Thyroid gland (tissue), 4 donors: Measurements from ENCODE around the gene PKNOX2. TPM values are rescaled to one million over a fixed set of nuclear protein-coding genes. Genes with fewer than 3 reads are reported as not detected.

Source experiments
- DNase-seq, 2 donors: peaks; one replicate each; pipeline ENCODE4 v3.0.0-alpha.2; 2019
- H3K27ac ChIP-seq, 3 donors: fragments of 200-600 bp; sonication (generic); 1 replicate in 2 of 3; 2 replicates in 1 of 3; pipeline ENCODE4 v1.5.1; 2016 to 2019; ENCODE audit warnings: mild to moderate bottlenecking in 1 of 3, moderate library complexity in 1 of 3
- H3K27me3 ChIP-seq: fragments of 200-600 bp; sonication (generic); one replicate; pipeline ENCODE4 v1.5.1; 2019
- H3K36me3 ChIP-seq, 2 donors: fragments of 200-600 bp; sonication (generic); one replicate each; pipeline ENCODE4 v1.5.1; 2016 to 2019
- H3K4me1 ChIP-seq, 2 donors: fragments of 200-600 bp; sonication (generic); one replicate each; pipeline ENCODE4 v1.5.1; 2017 to 2019
- H3K4me3 ChIP-seq, 3 donors: fragments of 200-600 bp; sonication (generic); replicated peaks in 1 of 3; 1 replicate in 2 of 3; 2 replicates in 1 of 3; pipeline ENCODE4 v1.5.1; 2016; ENCODE audit warnings: mild to moderate bottlenecking in 1 of 3
- H3K9me3 ChIP-seq: fragments of 200-600 bp; sonication (generic); one replicate; pipeline ENCODE4 v1.5.1; 2017
- POLR2A ChIP-seq, 2 donors: fragments of 450-650 bp; IDR thresholded peaks; one replicate each; pipeline ENCODE4 v1.6.1; 2017; ENCODE audit warnings: antibody characterized with exemption in 2 of 2, mild to moderate bottlenecking in 2 of 2, moderate library complexity in 1 of 2
- WGBS, 2 donors: methylation state at CpG; one replicate each; pipeline ENCODE4 v1.1.5; 2017; 5-methylcytosine and 5-hydroxymethylcytosine counted together
- intact Hi-C: fragments of 100-400 bp; cut with DNase I; formaldehyde crosslinking; loops from one replicate; pipeline ENCODE4 v1.15.1; 2023
- total RNA-seq, 4 donors: library from RNA; depleted of rRNA; stranded (reverse); fragments of >200 nt; gene quantifications; one replicate each; pipeline ENCODE4 v1.2.3, GENCODE V29; 2016
- TF ChIP-seq, protein P1 (sequence below), 6 experiments: fragments of 200-600 bp in 3 of 6; fragments of 450-650 bp in 3 of 6; sonication (generic) in 3 of 6; IDR thresholded peaks; one replicate each; pipeline ENCODE4 v1.5.1; 2016 to 2019; ENCODE audit warnings: antibody characterized with exemption in 6 of 6, mild to moderate bottlenecking in 2 of 6, inconsistent platforms in 1 of 6, moderate library complexity in 1 of 6

Gene PKNOX2
- total RNA-seq, 4 donors from 2014 or later: 6.3 to 28.0 (median 18.7) TPM

DNA sequence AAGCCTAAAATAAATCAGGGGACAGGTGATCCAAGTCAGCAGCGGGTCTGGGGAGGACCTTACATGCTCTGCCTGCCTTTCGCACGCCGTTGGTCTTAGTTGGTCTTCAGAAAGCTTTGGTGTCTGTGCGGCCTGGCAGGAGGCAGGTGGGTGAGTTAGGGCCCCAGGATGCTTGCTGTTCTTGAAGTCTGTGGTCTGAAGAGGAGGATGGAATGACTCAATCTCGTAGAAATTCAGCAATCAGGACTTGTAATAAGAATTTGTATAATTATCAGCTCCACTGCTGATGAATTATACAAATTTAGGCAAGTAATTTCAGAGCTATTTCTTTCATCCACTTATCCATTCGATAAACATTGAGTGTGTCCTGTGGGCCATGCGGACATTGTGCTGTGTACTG is 193.0 kb downstream of the PKNOX2 start:
- DNase-seq: no peak
- Histone ChIP-seq H3K9me3 (no peaks in the 10 kb centered on the region), H3K4me3 (no peak overlapping the region), H3K27me3 (no peaks in the 10 kb centered on the region), H3K27ac (no peak overlapping the region), H3K36me3 (no peaks in the 10 kb centered on the region), H3K4me1 (no peaks in the 10 kb centered on the region)
- TF ChIP-seq, protein P1, sequence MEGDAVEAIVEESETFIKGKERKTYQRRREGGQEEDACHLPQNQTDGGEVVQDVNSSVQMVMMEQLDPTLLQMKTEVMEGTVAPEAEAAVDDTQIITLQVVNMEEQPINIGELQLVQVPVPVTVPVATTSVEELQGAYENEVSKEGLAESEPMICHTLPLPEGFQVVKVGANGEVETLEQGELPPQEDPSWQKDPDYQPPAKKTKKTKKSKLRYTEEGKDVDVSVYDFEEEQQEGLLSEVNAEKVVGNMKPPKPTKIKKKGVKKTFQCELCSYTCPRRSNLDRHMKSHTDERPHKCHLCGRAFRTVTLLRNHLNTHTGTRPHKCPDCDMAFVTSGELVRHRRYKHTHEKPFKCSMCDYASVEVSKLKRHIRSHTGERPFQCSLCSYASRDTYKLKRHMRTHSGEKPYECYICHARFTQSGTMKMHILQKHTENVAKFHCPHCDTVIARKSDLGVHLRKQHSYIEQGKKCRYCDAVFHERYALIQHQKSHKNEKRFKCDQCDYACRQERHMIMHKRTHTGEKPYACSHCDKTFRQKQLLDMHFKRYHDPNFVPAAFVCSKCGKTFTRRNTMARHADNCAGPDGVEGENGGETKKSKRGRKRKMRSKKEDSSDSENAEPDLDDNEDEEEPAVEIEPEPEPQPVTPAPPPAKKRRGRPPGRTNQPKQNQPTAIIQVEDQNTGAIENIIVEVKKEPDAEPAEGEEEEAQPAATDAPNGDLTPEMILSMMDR (IDR thresholded peaks at IDR 0.05): no peak
- no peak for TF ChIP-seq POLR2A (IDR thresholded peaks at IDR 0.05)
- WGBS, 2 donors: 91 to 92% methylated on average over 8 of the region's 8 CpGs
- intact Hi-C loops: no loop called here

DNA sequence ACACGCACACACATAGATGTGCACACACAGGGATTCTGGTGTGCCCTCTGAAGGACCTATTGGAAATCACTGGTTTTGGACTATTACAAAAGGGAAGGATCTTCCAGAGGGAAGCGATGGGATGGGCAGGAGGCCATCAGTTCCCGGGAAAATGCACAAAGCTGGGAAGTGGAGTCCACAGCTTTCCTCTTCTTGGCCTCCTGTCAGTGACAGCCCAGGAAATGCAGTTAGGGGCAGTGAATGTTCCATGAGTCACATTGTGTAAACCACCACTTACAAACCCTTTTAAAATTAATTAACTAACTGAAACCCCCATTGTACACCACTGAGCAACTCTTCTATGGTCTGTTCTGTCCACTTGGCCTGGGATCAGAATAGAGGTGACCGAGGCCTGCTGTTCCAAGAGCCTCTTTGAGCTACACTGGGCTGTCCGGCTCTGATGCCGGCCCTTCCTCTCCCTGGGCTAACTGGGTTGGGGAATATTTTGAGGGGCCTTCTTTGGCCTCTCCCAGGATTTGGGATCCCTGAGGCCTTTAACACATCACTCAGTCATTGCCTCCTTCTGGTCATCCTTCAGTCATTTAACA is 193.8 kb downstream of the PKNOX2 start:
- intact Hi-C loops: no loop called here
- H3K4me1 ChIP-seq: no peaks in the 10 kb centered on the region
- H3K27me3 ChIP-seq: no peaks in the 10 kb centered on the region
- WGBS, 2 donors: 84 to 89% methylated on average over 5 of the region's 6 CpGs
- H3K36me3 ChIP-seq: no peaks in the 10 kb centered on the region
- no peak for TF ChIP-seq POLR2A (IDR thresholded peaks at IDR 0.05)
- TF ChIP-seq, protein P1 (IDR thresholded peaks at IDR 0.05): no peak
- no peaks in the 10 kb centered on the region for H3K9me3 ChIP-seq
- H3K27ac ChIP-seq: no peak overlapping the region
- no peak overlapping the region for H3K4me3 ChIP-seq
- DNase-seq: no peak

DNA sequence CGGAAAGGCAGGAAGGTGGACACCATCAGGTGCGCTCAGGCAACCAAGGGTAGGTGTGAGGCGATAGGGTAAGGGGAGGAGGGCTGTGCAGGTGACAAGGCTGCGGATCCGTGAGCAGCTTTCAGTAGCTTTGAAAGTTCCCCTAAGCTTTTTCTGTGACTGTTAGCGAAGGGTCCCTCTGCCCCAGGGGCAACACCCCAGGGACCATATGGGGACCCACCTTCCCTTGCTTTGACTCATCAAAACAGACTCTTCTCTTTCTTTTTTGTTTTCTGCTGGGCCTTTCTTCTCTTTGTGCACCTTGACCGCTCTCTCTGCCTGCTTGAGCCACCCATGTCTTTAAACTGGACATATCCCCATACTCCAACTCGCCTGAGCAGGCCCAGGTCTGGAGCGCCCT is 194.6 kb downstream of the PKNOX2 start:
- H3K27ac ChIP-seq: no peak overlapping the region
- H3K4me3 ChIP-seq: no peak overlapping the region
- 92 to 98% methylated on average over 9 of the region's 9 CpGs for whole genome bisulfite sequencing, 2 donors
- TF ChIP-seq, protein P1 (IDR thresholded peaks at IDR 0.05): no peak
- no peak for TF ChIP-seq POLR2A (IDR thresholded peaks at IDR 0.05)
- H3K27me3 ChIP-seq: no peaks in the 10 kb centered on the region
- H3K4me1 ChIP-seq: no peaks in the 10 kb centered on the region
- no peak for DNase-seq
- intact Hi-C loops: no loop called here
- no peaks in the 10 kb centered on the region for H3K36me3 ChIP-seq
- no peaks in the 10 kb centered on the region for H3K9me3 ChIP-seq

DNA sequence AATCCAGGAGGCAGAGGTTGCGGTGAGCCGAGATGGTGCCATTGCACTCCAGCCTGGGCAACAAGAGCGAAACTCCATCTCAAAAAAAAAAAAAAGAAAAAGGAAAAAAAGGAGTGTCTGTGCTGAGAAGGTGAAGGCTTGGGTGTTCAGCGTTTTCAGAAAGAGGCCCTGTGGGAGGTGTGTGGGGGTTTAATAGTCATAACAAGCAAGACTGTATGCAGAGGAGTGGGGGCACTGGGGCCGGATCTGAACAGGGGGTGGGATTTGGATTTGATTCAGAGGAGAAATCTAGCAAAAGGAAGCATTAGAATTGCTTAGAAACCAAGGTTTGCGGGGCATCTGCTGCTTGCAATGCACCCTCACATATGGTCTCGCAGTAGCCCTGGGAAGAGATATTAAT is 195.5 kb downstream of the PKNOX2 start:
- TF ChIP-seq, protein P1 (IDR thresholded peaks at IDR 0.05): no peak
- no peak for TF ChIP-seq POLR2A (IDR thresholded peaks at IDR 0.05)
- intact Hi-C loops: no loop called here
- Histone ChIP-seq H3K4me3 (no peak overlapping the region), H3K27me3 (no peaks in the 10 kb centered on the region), H3K36me3 (no peaks in the 10 kb centered on the region), H3K27ac (no peak overlapping the region), H3K4me1 (no peaks in the 10 kb centered on the region), H3K9me3 (no peaks in the 10 kb centered on the region)
- WGBS, 2 donors: 91 to 94% methylated on average over 7 of the region's 7 CpGs
- DNase-seq: no peak

DNA sequence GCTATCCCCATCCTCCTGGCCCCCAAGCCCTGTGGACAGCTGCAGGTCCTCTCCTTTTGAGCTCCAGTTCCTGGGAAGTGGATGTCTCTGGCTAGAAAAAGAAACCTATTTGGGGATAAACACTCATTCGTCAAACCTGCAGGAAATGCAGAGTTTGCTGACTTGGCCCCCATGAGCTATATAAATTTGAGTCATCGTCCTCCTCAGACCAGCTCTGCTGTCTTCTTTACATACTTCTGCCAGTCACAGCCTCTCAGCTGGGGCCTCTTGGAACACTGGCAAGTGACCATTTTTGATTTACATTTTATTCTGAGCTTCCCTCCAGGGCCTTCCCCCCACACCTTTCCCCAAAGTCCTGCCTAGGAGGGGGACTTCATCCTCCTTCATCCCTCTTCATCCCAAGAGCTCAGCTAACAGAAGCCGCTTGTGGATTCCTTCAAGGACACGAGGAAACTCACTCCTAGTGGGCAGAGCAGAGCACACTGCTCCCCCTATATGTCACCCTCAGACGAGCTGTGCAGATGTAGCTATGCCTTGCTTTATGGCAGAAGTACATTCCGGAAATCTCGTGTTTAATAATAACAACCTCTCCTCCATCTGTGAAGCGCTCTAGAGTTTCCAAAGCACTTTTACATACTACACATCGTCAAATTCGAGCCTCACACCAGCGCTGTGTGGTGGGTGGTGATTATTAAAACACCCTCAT is 199.7 kb downstream of the PKNOX2 start:
- H3K4me1 ChIP-seq: no peaks in the 10 kb centered on the region
- H3K27ac ChIP-seq: no peak overlapping the region
- no peaks in the 10 kb centered on the region for H3K9me3 ChIP-seq
- WGBS, 2 donors: 76 to 80% methylated on average over 11 of the region's 11 CpGs
- no peak overlapping the region for H3K4me3 ChIP-seq
- H3K27me3 ChIP-seq: no peaks in the 10 kb centered on the region
- TF ChIP-seq, protein P1 (IDR thresholded peaks at IDR 0.05): no peak
- TF ChIP-seq POLR2A (IDR thresholded peaks at IDR 0.05): no peak
- intact Hi-C loops: no loop called here
- no peak for DNase-seq
- H3K36me3 ChIP-seq: peaks cover 0 to 5% of the 10 kb centered on the region in 2 donors
